ENCODE results near the gene PPT2. TPM values are rescaled to one million over a fixed set of nuclear protein-coding genes. Genes with fewer than 3 reads are reported as not detected.
A peak's percentile ranks its signal among the peaks of the same experiment; 100 is the strongest.

PPT2 gene
- polyA plus RNA-seq, 2 of the 4 experiments (the other 2 are of a cell fraction) = 9.3 to 11.7 TPM

DNA sequence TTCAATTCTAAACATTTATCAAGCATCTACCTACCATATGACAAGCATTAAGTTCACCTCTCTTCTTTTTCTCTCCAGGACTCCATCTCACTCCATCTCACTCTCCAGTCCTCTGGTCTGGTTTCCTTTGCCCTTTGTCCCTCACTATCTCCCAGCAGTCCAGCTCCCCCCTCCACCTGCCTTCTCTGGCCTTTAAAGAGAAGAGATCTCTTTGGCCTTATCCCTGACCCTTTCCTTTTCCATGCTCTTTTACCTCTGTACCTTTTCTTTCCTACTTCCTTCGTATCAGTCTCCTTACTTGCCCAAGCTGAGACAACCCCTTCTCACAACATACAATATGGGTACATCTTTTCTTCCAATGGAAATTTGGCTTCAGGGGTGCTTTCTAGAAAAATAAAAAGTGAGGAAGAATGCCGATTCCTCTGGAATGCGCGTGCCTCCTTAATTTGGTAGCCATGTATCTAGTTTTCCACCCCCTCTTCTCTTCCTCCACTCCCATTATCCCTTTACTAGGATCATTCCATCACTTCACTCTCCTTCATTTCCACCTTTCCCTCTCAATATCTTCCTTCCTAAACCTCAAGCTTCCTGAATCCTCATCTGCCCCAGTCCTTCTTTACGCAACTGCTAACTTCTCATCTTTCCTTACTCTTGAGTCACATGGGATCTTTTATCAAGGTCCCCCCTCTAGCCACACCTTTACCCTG lies 22.7 kb downstream of the PPT2 start:
- Histone ChIP-seq H3K27ac (peak overlapping the region; percentile 97 to 99), H3K4me2 (peak overlapping the region; percentile 93), H3K9me3 (no peaks in the 10 kb centered on the region), H3K4me1 (peaks cover 20% of the 10 kb centered on the region), H3K4me3 (peak overlapping the region; percentile 100)
- TF ChIP-seq HOXB5 (CRISPR knock-in tag; IDR thresholded peaks at IDR 0.05) (no peak), RNF2 (IDR thresholded peaks at IDR 0.05; ENCODE audit: borderline replicate concordance, low read depth) (no peak), MAFK (IDR thresholded peaks at IDR 0.05; ENCODE audit: partially characterized antibody) (no peak), RCOR1 (IDR thresholded peaks at IDR 0.05; ENCODE audit: low read depth, low read length) (no peak), JUN (IDR thresholded peaks at IDR 0.05) (no peak), TP53 (CRISPR knock-in tag; IDR thresholded peaks at IDR 0.05) (no peak), CEBPB (IDR thresholded peaks at IDR 0.05) (0 out of 4 replicates have a peak, but pooled peaks of 1 of the 2 experiments have one; percentile 12), HOXB13 (CRISPR knock-in tag; IDR thresholded peaks at IDR 0.05; ENCODE audit: low read depth) (no peak)
- TF ChIP-seq, protein P1, sequence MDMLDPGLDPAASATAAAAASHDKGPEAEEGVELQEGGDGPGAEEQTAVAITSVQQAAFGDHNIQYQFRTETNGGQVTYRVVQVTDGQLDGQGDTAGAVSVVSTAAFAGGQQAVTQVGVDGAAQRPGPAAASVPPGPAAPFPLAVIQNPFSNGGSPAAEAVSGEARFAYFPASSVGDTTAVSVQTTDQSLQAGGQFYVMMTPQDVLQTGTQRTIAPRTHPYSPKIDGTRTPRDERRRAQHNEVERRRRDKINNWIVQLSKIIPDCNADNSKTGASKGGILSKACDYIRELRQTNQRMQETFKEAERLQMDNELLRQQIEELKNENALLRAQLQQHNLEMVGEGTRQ (IDR thresholded peaks at IDR 0.05) = 0 out of 2 replicates have a peak, but pooled peaks have one; percentile 15
- FAIRE-seq (no peak), DNase-seq (ENCODE audit: low read depth in 1 of 2, low spot score in 1 of 2) (peak in 1 of 2 experiments; percentile 51), ATAC-seq (peak; percentile 0 to 14; a peak in 4 of 6 replicates)
- POLR2A ChIA-PET = interaction anchor here (0.5 to 2.5 kb wide), 7 partner anchors 11 to 269 kb away, joined by 3 to 24 read pairs (median 6); partner anchors contain the start of genes FKBPL and PBX2
- CTCF ChIA-PET = interaction anchor here (0.9 to 1.4 kb wide), 4 partner anchors 19 to 59 kb away, joined by 3 to 4 read pairs (median 4); no protein-coding TSS in a partner anchor
- WGBS (ENCODE audit: missing lambda C conversion rate) = 38% methylated on average over 5 of the region's 5 CpGs

DNA sequence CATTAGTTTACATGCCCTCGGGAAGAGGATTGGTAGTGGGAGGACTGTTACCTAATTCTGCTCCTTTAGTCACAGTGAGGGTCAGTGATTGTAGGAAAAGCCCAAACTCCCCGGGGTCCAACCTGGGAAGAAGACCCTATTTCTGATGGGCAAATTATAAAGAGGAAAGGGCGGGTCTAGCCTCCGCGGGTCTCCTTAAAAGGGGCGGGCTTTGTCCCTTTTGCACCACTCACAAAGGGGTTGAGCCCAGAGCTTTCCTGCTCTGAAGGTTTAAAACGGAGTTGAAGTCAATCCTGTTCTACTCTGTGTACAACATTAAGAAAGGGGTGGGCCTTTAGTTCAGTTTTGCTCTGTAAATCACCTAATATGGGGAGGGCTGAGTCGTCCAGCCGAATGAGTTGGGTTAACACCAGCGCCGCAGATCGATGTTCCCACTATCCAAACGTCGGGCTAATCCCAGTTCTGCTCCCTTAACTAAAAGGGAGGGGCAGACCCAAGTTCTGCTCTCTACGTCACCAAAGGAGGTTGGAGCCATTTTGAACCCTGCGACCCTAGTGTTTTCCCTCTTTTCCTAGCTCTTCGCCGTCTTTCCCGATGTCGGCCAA lies 23.3 kb downstream of the PPT2 start:
- H3K4me1 ChIP-seq = peaks cover 20% of the 10 kb centered on the region
- ChIA-PET CTCF (interaction anchor here (0.6 to 1.4 kb wide), 4 partner anchors 14 to 60 kb away, joined by 3 to 4 read pairs (median 4); no protein-coding TSS in a partner anchor), POLR2A (interaction anchor here (1.0 to 2.5 kb wide), 6 partner anchors 11 to 63 kb away, joined by 3 to 24 read pairs (median 5); partner anchors contain the start of genes FKBPL and PBX2)
- peak overlapping the region; percentile 97 to 99 for H3K27ac ChIP-seq
- DNase-seq (ENCODE audit: low read depth in 1 of 2, low spot score in 1 of 2) (no peak), FAIRE-seq (no peak), ATAC-seq (peak; percentile 39 to 49)
- H3K4me2 ChIP-seq = peak overlapping the region; percentile 93
- peak overlapping the region; percentile 100 for H3K4me3 ChIP-seq
- H3K9me3 ChIP-seq = no peaks in the 10 kb centered on the region
- 1% methylated on average over 20 of the region's 20 CpGs for WGBS (ENCODE audit: missing lambda C conversion rate)
- peak in 1 of 2 experiments; percentile 36; a peak in 2 of 5 replicates for TF ChIP-seq JUN (IDR thresholded peaks at IDR 0.05)
- TF ChIP-seq, protein P2, sequence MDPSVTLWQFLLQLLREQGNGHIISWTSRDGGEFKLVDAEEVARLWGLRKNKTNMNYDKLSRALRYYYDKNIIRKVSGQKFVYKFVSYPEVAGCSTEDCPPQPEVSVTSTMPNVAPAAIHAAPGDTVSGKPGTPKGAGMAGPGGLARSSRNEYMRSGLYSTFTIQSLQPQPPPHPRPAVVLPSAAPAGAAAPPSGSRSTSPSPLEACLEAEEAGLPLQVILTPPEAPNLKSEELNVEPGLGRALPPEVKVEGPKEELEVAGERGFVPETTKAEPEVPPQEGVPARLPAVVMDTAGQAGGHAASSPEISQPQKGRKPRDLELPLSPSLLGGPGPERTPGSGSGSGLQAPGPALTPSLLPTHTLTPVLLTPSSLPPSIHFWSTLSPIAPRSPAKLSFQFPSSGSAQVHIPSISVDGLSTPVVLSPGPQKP (IDR thresholded peaks at IDR 0.05; ENCODE audit: low read depth, low read length) = no peak
- TF ChIP-seq NFE2L2 (conservative IDR thresholded peaks at IDR 0.05; ENCODE audit: low read length) = no peak
- no peak for TF ChIP-seq CBX2 (IDR thresholded peaks at IDR 0.05; ENCODE audit: borderline replicate concordance, low read depth)
- TF ChIP-seq, protein P3, sequence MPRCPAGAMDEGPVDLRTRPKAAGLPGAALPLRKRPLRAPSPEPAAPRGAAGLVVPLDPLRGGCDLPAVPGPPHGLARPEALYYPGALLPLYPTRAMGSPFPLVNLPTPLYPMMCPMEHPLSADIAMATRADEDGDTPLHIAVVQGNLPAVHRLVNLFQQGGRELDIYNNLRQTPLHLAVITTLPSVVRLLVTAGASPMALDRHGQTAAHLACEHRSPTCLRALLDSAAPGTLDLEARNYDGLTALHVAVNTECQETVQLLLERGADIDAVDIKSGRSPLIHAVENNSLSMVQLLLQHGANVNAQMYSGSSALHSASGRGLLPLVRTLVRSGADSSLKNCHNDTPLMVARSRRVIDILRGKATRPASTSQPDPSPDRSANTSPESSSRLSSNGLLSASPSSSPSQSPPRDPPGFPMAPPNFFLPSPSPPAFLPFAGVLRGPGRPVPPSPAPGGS (IDR thresholded peaks at IDR 0.05) = 0 out of 3 replicates have a peak, but pooled peaks have one; percentile 33
- no peak for TF ChIP-seq POLR2AphosphoS2 (conservative IDR thresholded peaks at IDR 0.05; ENCODE audit: low read length)
- TF ChIP-seq MAZ (IDR thresholded peaks at IDR 0.05; ENCODE audit: borderline replicate concordance, low read depth, low read length) = no peak
- no peak for TF ChIP-seq KDM5A (IDR thresholded peaks at IDR 0.05)
- TF ChIP-seq ZSCAN20 (CRISPR knock-in tag; IDR thresholded peaks at IDR 0.05) = no peak
- TF ChIP-seq JUNB (IDR thresholded peaks at IDR 0.05) = no peak
- no peak for TF ChIP-seq MAFK (IDR thresholded peaks at IDR 0.05; ENCODE audit: partially characterized antibody)
- no peak for TF ChIP-seq ZC3H11A (IDR thresholded peaks at IDR 0.05)
- no peak for TF ChIP-seq ZFP36 (IDR thresholded peaks at IDR 0.05; ENCODE audit: borderline replicate concordance, partially characterized antibody)
- no peak for TF ChIP-seq SREBF2 (IDR thresholded peaks at IDR 0.05)
- no peak for TF ChIP-seq HEYL (CRISPR knock-in tag; IDR thresholded peaks at IDR 0.05)
- TF ChIP-seq PHF8 (IDR thresholded peaks at IDR 0.05; ENCODE audit: borderline replicate concordance, low read depth) = peak; percentile 29; the same call in 1 of the 2 replicates
- TF ChIP-seq RCOR1 (IDR thresholded peaks at IDR 0.05; ENCODE audit: low read depth, low read length) = no peak
- TF ChIP-seq TP53 (CRISPR knock-in tag; IDR thresholded peaks at IDR 0.05) = no peak
- no peak for TF ChIP-seq ZNF302 (CRISPR knock-in tag; IDR thresholded peaks at IDR 0.05)
- no peak for TF ChIP-seq RAD21 (conservative IDR thresholded peaks at IDR 0.05 in 1 of 2, IDR thresholded peaks at IDR 0.05 in 1 of 2)
- TF ChIP-seq HOXB5 (CRISPR knock-in tag; IDR thresholded peaks at IDR 0.05) = no peak
- TF ChIP-seq NPAS2 (CRISPR knock-in tag; IDR thresholded peaks at IDR 0.05; ENCODE audit: borderline replicate concordance) = no peak
- TF ChIP-seq TFCP2L1 (CRISPR knock-in tag; IDR thresholded peaks at IDR 0.05) = no peak
- no peak for TF ChIP-seq CHD2 (IDR thresholded peaks at IDR 0.05; ENCODE audit: low read length, partially characterized antibody)
- TF ChIP-seq, protein P4, sequence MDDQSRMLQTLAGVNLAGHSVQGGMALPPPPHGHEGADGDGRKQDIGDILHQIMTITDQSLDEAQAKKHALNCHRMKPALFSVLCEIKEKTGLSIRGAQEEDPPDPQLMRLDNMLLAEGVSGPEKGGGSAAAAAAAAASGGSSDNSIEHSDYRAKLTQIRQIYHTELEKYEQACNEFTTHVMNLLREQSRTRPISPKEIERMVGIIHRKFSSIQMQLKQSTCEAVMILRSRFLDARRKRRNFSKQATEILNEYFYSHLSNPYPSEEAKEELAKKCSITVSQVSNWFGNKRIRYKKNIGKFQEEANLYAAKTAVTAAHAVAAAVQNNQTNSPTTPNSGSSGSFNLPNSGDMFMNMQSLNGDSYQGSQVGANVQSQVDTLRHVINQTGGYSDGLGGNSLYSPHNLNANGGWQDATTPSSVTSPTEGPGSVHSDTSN (IDR thresholded peaks at IDR 0.05) = no peak
- TF ChIP-seq NR3C1 (IDR thresholded peaks at IDR 0.05) = no peak
- no peak for TF ChIP-seq HOXB13 (CRISPR knock-in tag; IDR thresholded peaks at IDR 0.05; ENCODE audit: low read depth)
- no peak for TF ChIP-seq FOXS1 (CRISPR knock-in tag; IDR thresholded peaks at IDR 0.05)
- TF ChIP-seq EHF (CRISPR knock-in tag; IDR thresholded peaks at IDR 0.05) = no peak

Measured in A549 (cell line).